Measurements from ENCODE around the gene ZDHHC7. TPM values are rescaled to one million over a fixed set of nuclear protein-coding genes. Genes with fewer than 3 reads are reported as not detected.
A peak's percentile ranks its signal among the peaks of the same experiment; 100 is the strongest.

The ZDHHC7 gene
- total and polyA plus RNA-seq, 9 of the 15 experiments (the other 6 are each of a cell fraction or from before 2014, with no cell fraction given), result 1.7 to 49.7 (median 37.4) TPM

DNA sequence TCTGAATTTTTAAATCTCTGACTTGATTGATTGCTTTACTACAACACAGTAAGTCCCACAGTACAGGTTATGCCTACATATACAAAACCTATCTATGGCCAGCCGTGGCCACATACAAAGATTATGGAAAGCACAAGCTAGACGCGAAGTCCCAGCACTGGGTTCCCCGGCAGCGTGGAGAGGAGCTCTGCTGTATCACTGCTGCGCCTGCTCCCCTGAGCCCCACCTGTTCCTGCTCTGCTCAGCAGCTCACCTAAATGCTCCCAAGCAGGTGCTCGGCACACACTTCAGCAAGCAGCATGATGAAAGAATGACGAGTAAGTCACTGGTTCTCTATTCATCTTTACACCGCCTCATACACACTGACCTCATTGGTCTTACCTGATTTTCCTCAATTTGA, 20.6 kb downstream of the ZDHHC7 start (continued):
- TF ChIP-seq RBFOX2 (IDR thresholded peaks at IDR 0.05; ENCODE audit: low read depth, low read length) (no peak), GABPB1 (CRISPR knock-in tag; IDR thresholded peaks at IDR 0.05) (no peak), BCL6 (CRISPR knock-in tag; IDR thresholded peaks at IDR 0.05) (no peak), POLR3G (IDR thresholded peaks at IDR 0.05; ENCODE audit: extremely low read depth, insufficient read length, insufficient replicate concordance) (no peak), SP1 (CRISPR knock-in tag; IDR thresholded peaks at IDR 0.05) (no peak)
- TF ChIP-seq, protein P1, sequence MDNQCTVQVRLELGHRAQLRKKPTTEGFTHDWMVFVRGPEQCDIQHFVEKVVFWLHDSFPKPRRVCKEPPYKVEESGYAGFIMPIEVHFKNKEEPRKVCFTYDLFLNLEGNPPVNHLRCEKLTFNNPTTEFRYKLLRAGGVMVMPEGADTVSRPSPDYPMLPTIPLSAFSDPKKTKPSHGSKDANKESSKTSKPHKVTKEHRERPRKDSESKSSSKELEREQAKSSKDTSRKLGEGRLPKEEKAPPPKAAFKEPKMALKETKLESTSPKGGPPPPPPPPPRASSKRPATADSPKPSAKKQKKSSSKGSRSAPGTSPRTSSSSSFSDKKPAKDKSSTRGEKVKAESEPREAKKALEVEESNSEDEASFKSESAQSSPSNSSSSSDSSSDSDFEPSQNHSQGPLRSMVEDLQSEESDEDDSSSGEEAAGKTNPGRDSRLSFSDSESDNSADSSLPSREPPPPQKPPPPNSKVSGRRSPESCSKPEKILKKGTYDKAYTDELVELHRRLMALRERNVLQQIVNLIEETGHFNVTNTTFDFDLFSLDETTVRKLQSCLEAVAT (IDR thresholded peaks at IDR 0.05), result no peak

DNA sequence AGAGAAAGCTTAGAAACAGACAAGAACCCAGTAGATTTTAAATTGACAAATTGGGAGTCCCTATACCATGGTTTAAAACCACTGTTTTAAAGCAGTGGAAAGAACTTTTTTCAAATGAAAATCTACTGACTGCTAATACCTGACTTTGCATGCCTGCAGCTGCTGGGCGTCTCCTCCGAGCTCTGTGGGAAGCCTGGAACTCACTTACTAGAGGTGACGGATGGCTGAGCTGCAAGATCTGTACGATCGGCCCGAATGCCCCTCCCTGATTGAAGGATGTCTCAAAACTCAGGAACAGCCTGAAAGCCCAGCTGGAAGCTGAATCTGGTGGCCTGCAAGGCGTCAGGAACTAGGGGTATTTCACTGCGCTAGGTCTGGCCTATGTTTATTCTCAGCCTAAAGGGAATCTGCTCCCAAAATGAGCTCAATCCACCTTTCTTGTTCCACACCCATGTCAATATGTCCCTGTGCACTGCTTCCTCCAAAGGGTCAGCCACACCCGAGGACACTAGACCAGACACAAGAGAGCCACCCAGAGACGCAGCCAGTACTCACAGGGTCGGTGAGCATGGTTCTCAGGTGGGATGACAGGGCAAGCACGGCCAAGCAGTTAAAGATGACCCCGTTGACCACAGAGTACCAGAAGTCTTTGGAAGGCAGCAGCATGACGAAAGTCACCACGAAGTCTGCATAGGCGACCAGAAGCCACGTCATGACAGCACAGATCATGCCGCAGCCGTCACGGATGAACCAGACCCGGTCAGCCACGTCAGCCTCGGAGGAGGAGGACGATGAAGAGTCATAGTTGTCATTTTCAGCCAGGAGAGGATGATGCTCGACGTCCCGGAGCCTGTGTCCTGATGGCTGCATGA, 21.4 kb downstream of the ZDHHC7 start:
- ChIA-PET CTCF (ENCODE audit: low intra/inter-chr PET ratio) (no interaction called here), POLR2A (interaction anchor here (0.6 to 1.1 kb wide), 6 partner anchors 12 to 1945 kb away, joined by 3 to 6 read pairs (median 4); no protein-coding TSS in a partner anchor)
- ATAC-seq (no peak), DNase-seq (ENCODE audit: extremely low read depth in 1 of 4, low spot score in 3 of 4) (no peak), FAIRE-seq (no peak)
- H2AFZ ChIP-seq (ENCODE audit: low read depth, low read length), result no peak overlapping the region
- no peak for TF ChIP-seq POU5F1 (IDR thresholded peaks at IDR 0.05; ENCODE audit: borderline replicate concordance, low read depth, low read length, partially characterized antibody)
- no peak for TF ChIP-seq SFPQ (IDR thresholded peaks at IDR 0.05; ENCODE audit: low read depth, low read length)
- TF ChIP-seq ZNF121 (CRISPR knock-in tag; conservative IDR thresholded peaks at IDR 0.05), result no peak
- no peak for TF ChIP-seq GABPA (tag; conservative IDR thresholded peaks at IDR 0.05; ENCODE audit: low read depth)
- peak overlapping the region in 1 of 2 experiments; percentile 56; a peak in 2 of 4 replicates for H3K9ac ChIP-seq (ENCODE audit: insufficient read depth in 1 of 2, low read depth in 2 of 2, low read length in 2 of 2)
- H3K79me2 ChIP-seq (ENCODE audit: control insufficient read depth, insufficient read depth, low read length), result peaks cover 12% of the 10 kb centered on the region; the same call in 2 of the 3 replicates
- intact Hi-C loops (cut with micrococcal nuclease) (no loop called here), in situ Hi-C loops (cut with MboI) (no loop called here)
- H3K4me3 ChIP-seq, result no peak overlapping the region
- H3K36me3 ChIP-seq (ENCODE audit: control insufficient read depth, insufficient read depth, low read length), result peaks cover 86% of the 10 kb centered on the region
- H4K20me1 ChIP-seq (replicated peaks; ENCODE audit: control insufficient read depth, insufficient read depth, low read length), result no peaks in the 10 kb centered on the region; the same call in 1 of the 2 replicates
- no peak overlapping the region for H3K27ac ChIP-seq (ENCODE audit: extremely low read depth, low read depth, low read length)
- H3K9me3 ChIP-seq (replicated peaks; ENCODE audit: control insufficient read depth, insufficient read depth, low read depth, low read length), result no peaks in the 10 kb centered on the region
- peaks cover 12 to 13% of the 10 kb centered on the region in 2 experiments; a peak in 4 of 5 replicates for H3K4me1 ChIP-seq (replicated peaks in 1 of 2; ENCODE audit: control insufficient read depth in 2 of 2, insufficient read depth in 2 of 2, low read length in 2 of 2)
- no peak overlapping the region for H3K4me2 ChIP-seq (ENCODE audit: insufficient read depth, low read length)
- H3K27me3 ChIP-seq (ENCODE audit: control insufficient read depth in 2 of 2, insufficient read depth in 2 of 2, low read length in 2 of 2), result no peaks in the 10 kb centered on the region
- peaks cover 7% of the 10 kb centered on the region for H3K9me1 ChIP-seq (ENCODE audit: control insufficient read depth, insufficient read depth, low read length)
- WGBS (ENCODE audit: insufficient coverage, low coverage, missing lambda C conversion rate), result 87% methylated on average over 27 of the region's 27 CpGs
- no TSS peak for BruUV-seq (replicated peaks)

Measured in K562 (cell line).